Stimulated activated CD8-positive, alpha-beta memory T cell treated with anti-CD3 and anti-CD28 coated beads, Interleukin-4, amount 100 ng/mL, for 48 hours (primary cell): ENCODE data around the gene ZDHHC6.
"Not testable (repeated sequence)": the region's sequence is repeated elsewhere in the genome, so short reads cannot be mapped to it uniquely, and the experiment has no call there.

Source experiments
- DNase-seq: peaks from one replicate; pipeline ENCODE4 v3.0.0-alpha.2; 2020

Gene ZDHHC6

DNA sequence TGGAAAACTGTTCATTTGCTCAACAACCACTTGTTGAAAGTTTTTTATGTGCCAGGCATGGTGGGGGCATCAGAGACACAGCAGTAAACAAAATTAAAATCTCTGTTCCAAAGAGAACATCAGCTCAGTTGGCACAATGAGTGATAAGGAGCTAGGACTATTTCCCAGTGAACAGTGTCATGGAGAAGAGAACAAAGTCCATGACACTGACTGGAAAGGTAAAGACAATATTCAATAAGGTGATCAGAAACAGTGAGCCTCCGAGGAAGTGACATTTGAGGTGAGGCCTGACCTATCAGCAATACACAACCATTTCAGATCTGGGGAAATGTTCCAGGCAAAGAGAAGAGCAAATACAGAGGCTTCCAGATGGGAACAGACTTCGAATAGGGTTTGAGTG is 58.2 kb downstream of the ZDHHC6 start:
- DNase-seq: no peak

- DNase-seq: not testable (repeated sequence)
These were observed 58.7 kb downstream of the ZDHHC6 start for GRCh38 chr10:112388056-112388455.

DNA sequence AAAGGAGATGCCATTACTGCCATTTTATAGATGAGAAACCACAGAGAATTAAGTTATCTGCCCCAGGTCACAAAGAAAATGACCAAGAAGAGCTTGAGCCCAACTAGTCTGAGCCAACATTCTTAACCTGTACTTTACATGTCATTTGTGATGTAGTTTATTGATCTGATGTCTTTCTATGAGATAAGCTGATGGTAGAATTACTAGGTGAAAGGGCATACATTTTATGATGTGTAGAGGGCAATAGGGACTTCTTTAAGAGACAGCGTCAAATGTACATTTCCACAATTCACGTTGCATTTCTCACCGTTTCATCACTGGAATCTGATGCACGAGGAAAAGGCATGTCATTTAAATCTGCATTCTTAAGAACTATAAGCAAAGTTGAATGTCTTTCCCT is 61.5 kb downstream of the ZDHHC6 start:
- no peak for DNase-seq

DNA sequence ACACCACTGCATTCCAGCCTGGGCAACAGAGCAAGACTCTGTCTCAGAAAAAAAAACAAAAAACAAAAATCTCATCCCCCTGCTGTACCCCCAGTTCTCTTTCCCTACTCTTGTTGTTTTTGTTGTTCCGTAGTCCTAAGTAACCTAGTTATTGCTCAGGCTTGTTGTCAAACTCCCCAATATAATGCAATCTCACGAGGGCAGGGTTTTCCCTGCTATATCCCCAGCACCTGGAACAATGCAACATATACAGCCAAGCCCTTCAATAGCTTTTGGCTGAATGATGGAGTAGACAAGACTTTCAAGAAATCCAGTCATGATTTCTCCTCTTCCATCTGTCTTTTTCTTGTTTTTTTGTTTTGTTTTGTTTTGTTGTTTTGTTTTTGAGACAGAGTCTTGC is 62.6 kb downstream of the ZDHHC6 start:
- DNase-seq: no peak

GRCh38 chr10:112383325-112383724 is 63.4 kb downstream of the ZDHHC6 start:
- no peak for DNase-seq

DNA sequence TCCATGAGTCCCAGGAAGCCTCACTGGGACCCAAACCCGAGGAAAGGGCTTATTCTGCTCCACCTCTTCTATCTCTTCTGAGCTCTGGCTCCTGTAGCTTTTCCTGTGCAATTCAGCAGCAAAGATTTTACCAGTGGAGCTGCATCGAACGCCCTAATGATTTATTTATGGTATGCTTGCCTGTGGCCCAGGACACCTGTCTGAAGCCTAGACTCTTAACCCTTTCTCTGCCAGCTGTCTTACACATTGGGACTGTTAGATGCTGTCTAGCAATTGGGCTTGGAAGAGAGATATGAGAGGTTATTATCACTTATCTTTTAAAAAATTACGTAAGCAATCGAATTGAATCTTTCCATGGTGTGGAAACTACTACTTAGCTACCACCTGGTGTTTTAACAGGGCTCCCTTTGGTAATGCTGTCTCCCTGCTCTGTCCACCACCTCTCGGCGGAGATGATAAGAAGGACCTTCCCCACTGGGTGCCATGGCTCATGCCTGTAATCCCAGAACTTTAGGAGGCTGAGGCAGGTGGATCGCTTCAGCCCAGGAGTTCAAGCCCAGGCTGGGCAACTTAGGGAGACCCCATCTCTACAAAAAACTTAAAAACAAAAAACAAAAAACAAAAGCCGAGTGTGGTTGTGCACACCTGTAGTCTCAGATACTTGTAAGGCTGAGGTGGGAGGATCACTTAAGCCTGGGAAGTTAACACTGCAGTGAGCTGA is 64.0 kb downstream of the ZDHHC6 start:
- DNase-seq: no peak
